Measurements from ENCODE around the gene OR2B2. TPM values are rescaled to one million over a fixed set of nuclear protein-coding genes. Genes with fewer than 3 reads are reported as not detected.
"Not testable (repeated sequence)": the region's sequence is repeated elsewhere in the genome, so short reads cannot be mapped to it uniquely, and the experiment has no call there.

The OR2B2 gene
- polyA plus RNA-seq (2011; rRNA removed), result not detected in 2 replicates
- polyA minus RNA-seq (2011; rRNA and poly(A)+ RNA removed), result not detected in 2 replicates

DNA sequence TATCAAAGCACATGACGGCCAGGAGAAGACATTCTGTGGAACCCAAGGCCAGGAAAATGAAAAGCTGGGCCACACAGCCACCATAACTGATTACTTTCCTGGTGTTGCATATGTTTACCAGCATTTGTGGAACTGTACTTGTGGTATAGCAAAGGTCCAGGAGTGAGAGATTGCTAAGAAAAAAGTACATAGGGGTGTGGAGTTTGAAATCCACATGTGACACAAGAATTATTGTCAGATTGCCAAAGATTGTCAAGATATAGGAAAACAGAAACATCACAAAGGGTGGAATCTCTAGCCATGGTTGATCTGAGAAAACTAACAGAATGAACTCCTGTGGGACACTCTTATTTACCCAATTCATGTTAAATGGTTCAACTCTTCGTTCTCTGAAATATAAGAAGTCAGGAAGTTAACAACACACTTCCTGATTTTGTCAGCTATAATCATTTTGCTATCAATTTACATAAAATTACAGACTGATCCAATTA, at the start of gene OR2B2:
OR2B2 (minus strand) TSS at position 441 of the 491 bp plus-strand sequence; CDS start at position 364, 77 bp downstream.
- DNase-seq (ENCODE audit: low read depth), result no peak
- H3K36me3 ChIP-seq (ENCODE audit: control insufficient read depth, insufficient read depth, low read length), result no peaks in the 10 kb centered on the region
- TF ChIP-seq, protein P1, sequence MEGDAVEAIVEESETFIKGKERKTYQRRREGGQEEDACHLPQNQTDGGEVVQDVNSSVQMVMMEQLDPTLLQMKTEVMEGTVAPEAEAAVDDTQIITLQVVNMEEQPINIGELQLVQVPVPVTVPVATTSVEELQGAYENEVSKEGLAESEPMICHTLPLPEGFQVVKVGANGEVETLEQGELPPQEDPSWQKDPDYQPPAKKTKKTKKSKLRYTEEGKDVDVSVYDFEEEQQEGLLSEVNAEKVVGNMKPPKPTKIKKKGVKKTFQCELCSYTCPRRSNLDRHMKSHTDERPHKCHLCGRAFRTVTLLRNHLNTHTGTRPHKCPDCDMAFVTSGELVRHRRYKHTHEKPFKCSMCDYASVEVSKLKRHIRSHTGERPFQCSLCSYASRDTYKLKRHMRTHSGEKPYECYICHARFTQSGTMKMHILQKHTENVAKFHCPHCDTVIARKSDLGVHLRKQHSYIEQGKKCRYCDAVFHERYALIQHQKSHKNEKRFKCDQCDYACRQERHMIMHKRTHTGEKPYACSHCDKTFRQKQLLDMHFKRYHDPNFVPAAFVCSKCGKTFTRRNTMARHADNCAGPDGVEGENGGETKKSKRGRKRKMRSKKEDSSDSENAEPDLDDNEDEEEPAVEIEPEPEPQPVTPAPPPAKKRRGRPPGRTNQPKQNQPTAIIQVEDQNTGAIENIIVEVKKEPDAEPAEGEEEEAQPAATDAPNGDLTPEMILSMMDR (IDR thresholded peaks at IDR 0.05; ENCODE audit: insufficient read depth, low read depth, low read length), result no peak
- no peak within 1 kb of the TSS for H3K4me3 ChIP-seq (ENCODE audit: low read depth, low read length)
- CTCF ChIA-PET, result no interaction called here
- POLR2A ChIA-PET, result no interaction called here
- H3K27me3 ChIP-seq (ENCODE audit: control insufficient read depth, insufficient read depth, low read length), result no peaks in the 10 kb centered on the region

DNA sequence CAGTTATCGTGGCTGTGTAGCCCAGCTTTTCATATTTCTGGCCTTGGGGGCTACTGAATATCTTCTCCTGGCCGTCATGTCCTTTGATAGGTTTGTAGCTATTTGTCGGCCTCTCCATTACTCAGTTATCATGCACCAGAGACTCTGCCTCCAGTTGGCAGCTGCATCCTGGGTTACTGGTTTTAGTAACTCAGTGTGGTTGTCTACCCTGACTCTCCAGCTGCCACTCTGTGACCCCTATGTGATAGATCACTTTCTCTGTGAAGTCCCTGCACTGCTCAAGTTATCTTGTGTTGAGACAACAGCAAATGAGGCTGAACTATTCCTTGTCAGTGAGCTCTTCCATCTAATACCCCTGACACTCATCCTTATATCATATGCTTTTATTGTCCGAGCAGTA, 45.3 kb upstream of the OR2B2 start:
- no peaks in the 10 kb centered on the region for H3K27me3 ChIP-seq (ENCODE audit: control insufficient read depth, insufficient read depth, low read length)
- no peak overlapping the region for H3K4me3 ChIP-seq (ENCODE audit: low read depth, low read length)
- CTCF ChIA-PET, result no interaction called here
- TF ChIP-seq, protein P1 (IDR thresholded peaks at IDR 0.05; ENCODE audit: insufficient read depth, low read depth, low read length), result no peak
- H3K36me3 ChIP-seq (ENCODE audit: control insufficient read depth, insufficient read depth, low read length), result no peaks in the 10 kb centered on the region
- POLR2A ChIA-PET, result no interaction called here
- DNase-seq (ENCODE audit: low read depth), result no peak

DNA sequence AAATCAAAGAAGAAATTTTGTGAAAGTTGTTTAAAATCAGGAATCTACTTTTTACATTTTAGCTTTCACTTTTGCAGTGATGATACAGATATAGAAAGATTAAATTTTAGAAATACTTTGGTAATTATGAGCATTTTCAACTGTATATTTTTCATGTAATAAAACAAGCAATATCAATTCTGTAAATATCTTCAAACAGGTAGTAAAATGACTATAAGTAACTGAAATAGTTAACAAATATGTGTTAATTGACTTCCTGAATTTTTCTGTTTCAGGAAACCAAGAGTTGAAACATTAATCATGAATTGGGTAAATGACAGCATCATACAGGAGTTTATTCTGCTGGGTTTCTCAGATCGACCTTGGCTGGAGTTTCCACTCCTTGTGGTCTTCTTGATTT, 44.7 kb upstream of the OR2B2 start, which contains the start of gene OR2B6:
OR2B6 (plus strand) TSS at position 301 of the 400 bp plus-strand sequence; CDS start at position 301, 0 bp downstream.
- ChIA-PET CTCF (no interaction called here), POLR2A (no interaction called here)

DNA sequence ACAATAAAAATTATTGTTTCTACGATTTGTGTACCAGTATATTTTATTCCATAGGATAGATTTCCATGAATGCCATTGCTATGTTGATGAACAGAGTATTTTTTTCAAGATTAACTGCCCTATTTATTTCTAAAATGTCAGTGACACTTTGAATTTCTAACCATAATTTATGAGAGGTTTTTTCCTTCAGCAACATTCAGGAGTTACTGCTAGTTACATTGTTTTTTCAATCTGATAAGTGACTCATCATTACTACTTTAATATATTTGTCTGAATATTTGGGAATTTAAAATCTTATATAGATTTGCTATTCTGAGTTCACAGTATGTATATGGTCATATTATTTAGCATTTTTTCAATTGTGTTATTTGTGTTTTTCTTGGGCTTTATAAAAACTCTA, 38.8 kb upstream of the OR2B2 start:
- H3K36me3 ChIP-seq (ENCODE audit: control insufficient read depth, insufficient read depth, low read length), result no peaks in the 10 kb centered on the region
- no peak for DNase-seq (ENCODE audit: low read depth)
- no peaks in the 10 kb centered on the region for H3K27me3 ChIP-seq (ENCODE audit: control insufficient read depth, insufficient read depth, low read length)
- ChIA-PET CTCF (no interaction called here), POLR2A (no interaction called here)
- TF ChIP-seq, protein P1 (IDR thresholded peaks at IDR 0.05; ENCODE audit: insufficient read depth, low read depth, low read length), result no peak
- H3K4me3 ChIP-seq (ENCODE audit: low read depth, low read length), result no peak overlapping the region

More for the DNA sequence above, 44.7 kb upstream of the OR2B2 start, which contains the start of gene OR2B6:
- TF ChIP-seq, protein P1 (IDR thresholded peaks at IDR 0.05; ENCODE audit: insufficient read depth, low read depth, low read length), result no peak
- no peak for DNase-seq (ENCODE audit: low read depth)
- Histone ChIP-seq H3K36me3 (ENCODE audit: control insufficient read depth, insufficient read depth, low read length) (no peaks in the 10 kb centered on the region), H3K27me3 (ENCODE audit: control insufficient read depth, insufficient read depth, low read length) (no peaks in the 10 kb centered on the region), H3K4me3 (ENCODE audit: low read depth, low read length) (no peak within 1 kb of the TSS)

DNA sequence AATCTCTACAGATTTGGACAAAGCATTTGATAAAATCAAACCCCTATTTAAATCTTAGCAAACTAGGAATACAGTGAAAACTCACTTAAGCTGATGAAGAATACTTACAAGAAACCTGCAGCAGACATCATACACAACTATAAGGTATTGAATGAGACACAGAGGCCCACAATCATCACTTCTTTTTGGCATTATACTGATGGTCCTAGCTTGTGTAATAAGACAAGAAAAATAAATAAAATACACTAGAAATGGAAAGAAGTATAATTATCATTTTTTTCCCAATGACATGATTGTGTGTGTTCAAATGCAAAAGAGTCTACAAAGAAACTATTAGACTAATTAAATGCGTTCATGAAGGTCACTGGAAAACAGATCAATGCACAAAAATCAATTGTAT, 36.0 kb upstream of the OR2B2 start:
- ChIA-PET POLR2A (no interaction called here), CTCF (no interaction called here)

DNA sequence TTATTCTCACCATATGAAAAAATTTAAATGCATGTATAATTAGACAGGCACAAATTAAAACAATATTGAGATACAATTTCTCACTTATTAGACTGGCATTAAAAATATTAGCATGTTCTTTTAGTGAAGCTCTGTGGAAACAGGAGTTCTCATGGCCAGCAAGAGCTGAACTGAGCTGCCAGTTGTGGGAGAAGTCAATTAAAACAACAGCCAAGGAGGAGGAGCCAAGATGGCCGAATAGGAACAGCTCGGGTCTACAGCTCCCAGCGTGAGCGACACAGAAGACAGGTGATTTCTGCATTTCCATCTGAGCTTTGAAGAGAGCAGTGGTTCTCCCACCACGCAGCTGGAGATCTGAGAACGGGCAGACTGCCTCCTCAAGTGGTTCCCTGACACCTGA, 30.9 kb upstream of the OR2B2 start:
- CTCF ChIA-PET; H3K27me3 ChIP-seq (ENCODE audit: control insufficient read depth, insufficient read depth, low read length); H3K36me3 ChIP-seq (ENCODE audit: control insufficient read depth, insufficient read depth, low read length); POLR2A ChIA-PET; DNase-seq (ENCODE audit: low read depth); H3K4me3 ChIP-seq (ENCODE audit: low read depth, low read length): not testable (repeated sequence)

More for the DNA sequence above, 36.0 kb upstream of the OR2B2 start:
- no peak overlapping the region for H3K4me3 ChIP-seq (ENCODE audit: low read depth, low read length)
- H3K27me3 ChIP-seq (ENCODE audit: control insufficient read depth, insufficient read depth, low read length), result no peaks in the 10 kb centered on the region
- TF ChIP-seq, protein P1 (IDR thresholded peaks at IDR 0.05; ENCODE audit: insufficient read depth, low read depth, low read length), result no peak
- DNase-seq (ENCODE audit: low read depth), result no peak
- no peaks in the 10 kb centered on the region for H3K36me3 ChIP-seq (ENCODE audit: control insufficient read depth, insufficient read depth, low read length)

Data from BJ (cell line).